ENCODE data around the gene CRTC2.
"Not testable (repeated sequence)": the region's sequence is repeated elsewhere in the genome, so short reads cannot be mapped to it uniquely, and the experiment has no call there.

Gene CRTC2

GRCh38 chr1:153929426-153929825 is 29.0 kb downstream of the CRTC2 start:
- DNase-seq (ENCODE audit: low spot score): no peak

- no peak for DNase-seq (ENCODE audit: low spot score)
Observed at GRCh38 chr1:153928791-153929341, 29.5 kb downstream of the CRTC2 start.

- DNase-seq (ENCODE audit: low spot score): no peak
Observed at GRCh38 chr1:153928245-153928644, 30.2 kb downstream of the CRTC2 start.

GRCh38 chr1:153926405-153926804 is 32.0 kb downstream of the CRTC2 start:
- DNase-seq (ENCODE audit: low spot score): no peak

- DNase-seq (ENCODE audit: low spot score): peak; percentile 100
Observed at GRCh38 chr1:153922972-153923925, 35.2 kb downstream of the CRTC2 start, which contains the start of gene GATAD2B. GATAD2B (minus strand) TSS chr1:153922972; CDS start chr1:153828347, 94,625 bp downstream.

- peak; percentile 84 for DNase-seq (ENCODE audit: low spot score)
Observed at GRCh38 chr1:153922076-153922971, 36.1 kb downstream of the CRTC2 start.

- peak; percentile 43 for DNase-seq (ENCODE audit: low spot score)
Observed at GRCh38 chr1:153921803-153922075, 36.7 kb downstream of the CRTC2 start.

GRCh38 chr1:153921080-153921802 is 37.2 kb downstream of the CRTC2 start:
- no peak for DNase-seq (ENCODE audit: low spot score)

- peak; percentile 63 for DNase-seq (ENCODE audit: low spot score)
Observed at GRCh38 chr1:153919876-153920852, 38.2 kb downstream of the CRTC2 start.

- DNase-seq (ENCODE audit: low spot score): no peak
Observed at GRCh38 chr1:153916297-153916696, 42.1 kb downstream of the CRTC2 start.

GRCh38 chr1:153912349-153912748 is 46.1 kb downstream of the CRTC2 start:
- no peak for DNase-seq (ENCODE audit: low spot score)

GRCh38 chr1:153910560-153910959 is 47.9 kb downstream of the CRTC2 start:
- DNase-seq (ENCODE audit: low spot score): not testable (repeated sequence)

GRCh38 chr1:153908071-153908470 is 50.3 kb downstream of the CRTC2 start:
- no peak for DNase-seq (ENCODE audit: low spot score)

- no peak for DNase-seq (ENCODE audit: low spot score)
Observed at GRCh38 chr1:153907134-153907533, 51.3 kb downstream of the CRTC2 start.

- DNase-seq (ENCODE audit: low spot score): no peak
Observed at GRCh38 chr1:153906396-153906795, 52.0 kb downstream of the CRTC2 start.

- DNase-seq (ENCODE audit: low spot score): not testable (repeated sequence)
Observed at GRCh38 chr1:153905908-153906307, 52.5 kb downstream of the CRTC2 start.

- no peak for DNase-seq (ENCODE audit: low spot score)
Observed at GRCh38 chr1:153903841-153904455, 54.5 kb downstream of the CRTC2 start.

GRCh38 chr1:153899509-153899908 is 58.9 kb downstream of the CRTC2 start:
- no peak for DNase-seq (ENCODE audit: low spot score)

Data from RKO (cell line).